Neural progenitor cell (in vitro differentiated cells): Measurements from ENCODE around the gene TNFSF8. TPM values are rescaled to one million over a fixed set of nuclear protein-coding genes. Genes with fewer than 3 reads are reported as not detected.

Experiments used
- DNase-seq: peaks from one replicate; pipeline ENCODE4 v3.0.0-alpha.2; 2016; ENCODE audit warnings: low spot score
- H2AFZ ChIP-seq: fragments of 200-600 bp; sonication (generic); replicated peaks from 2 replicates; pipeline ENCODE4 v1.6.1; 2016; ENCODE audit warnings: antibody characterized with exemption
- H3F3A ChIP-seq: fragments of 200-600 bp; sonication (generic); 2 replicates; pipeline ENCODE4 v1.6.1; 2016; ENCODE audit warnings: antibody characterized with exemption, low read depth
- H3K27ac ChIP-seq: fragments of 200-600 bp; sonication (generic); 2 replicates; pipeline ENCODE4 v1.5.1; 2016; ENCODE audit warnings: mild to moderate bottlenecking
- H3K27me3 ChIP-seq: fragments of 200-600 bp; sonication (generic); 2 replicates; pipeline ENCODE4 v1.6.1; 2016; ENCODE audit warnings: mild to moderate bottlenecking, moderate library complexity
- H3K36me3 ChIP-seq: fragments of 200-600 bp; sonication (generic); 2 replicates; pipeline ENCODE4 v1.5.1; 2016
- H3K4me1 ChIP-seq: fragments of 200-600 bp; sonication (generic); 2 replicates; pipeline ENCODE4 v1.6.1; 2016; ENCODE audit warnings: mixed run types
- H3K4me2 ChIP-seq: fragments of 200-600 bp; sonication (generic); 2 replicates; pipeline ENCODE4 v1.6.1; 2016
- H3K4me3 ChIP-seq: fragments of 200-600 bp; sonication (generic); 2 replicates; pipeline ENCODE4 v1.5.1; 2016
- H3K79me2 ChIP-seq: fragments of 200-600 bp; sonication (generic); 2 replicates; pipeline ENCODE4 v1.6.1; 2016; ENCODE audit warnings: low read depth
- H3K9ac ChIP-seq: fragments of 200-600 bp; sonication (generic); 2 replicates; pipeline ENCODE4 v1.6.1; 2016
- H3K9me3 ChIP-seq: fragments of 200-600 bp; sonication (generic); 2 replicates; pipeline ENCODE4 v1.5.1; 2016; ENCODE audit warnings: low read depth
- H4K20me1 ChIP-seq: fragments of 200-600 bp; sonication (generic); 2 replicates; pipeline ENCODE4 v1.6.1; 2016; ENCODE audit warnings: low read depth
- H3K27ac Mint-ChIP-seq: 3 replicates; pipeline ENCODE4 v1.8.0; 2021; ENCODE audit warnings: mixed read lengths
- H3K27me3 Mint-ChIP-seq: 2 replicates; pipeline ENCODE4 v1.8.0; 2022; ENCODE audit warnings: low read depth, mild to moderate bottlenecking, inconsistent platforms, moderate library complexity, mixed read lengths; ENCODE audit not compliant: insufficient read depth
- H3K36me3 Mint-ChIP-seq: 3 replicates; pipeline ENCODE4 v1.8.0; 2021; ENCODE audit warnings: mixed read lengths
- H3K4me1 Mint-ChIP-seq: 3 replicates; pipeline ENCODE4 v1.8.0; 2021; ENCODE audit warnings: mixed read lengths
- H3K4me3 Mint-ChIP-seq: 3 replicates; pipeline ENCODE4 v1.8.0; 2021; ENCODE audit warnings: mild to moderate bottlenecking, moderate library complexity, mixed read lengths
- H3K9me3 Mint-ChIP-seq: 3 replicates; pipeline ENCODE4 v1.8.0; 2020; ENCODE audit warnings: mixed read lengths
- EZH2 ChIP-seq: fragments of 200-600 bp; sonication (generic); IDR thresholded peaks from 2 replicates; pipeline ENCODE4 v1.6.1; 2017; ENCODE audit warnings: antibody characterized with exemption, mild to moderate bottlenecking, moderate library complexity
- EZH2phosphoT487 ChIP-seq: fragments of 200-600 bp; sonication (generic); IDR thresholded peaks from 2 replicates; pipeline ENCODE4 v1.6.1; 2017; ENCODE audit warnings: antibody characterized with exemption
- total RNA-seq: library from RNA; depleted of rRNA; stranded (reverse); fragments of >200 nt; gene quantifications from 2 replicates; pipeline ENCODE4 v1.2.3, GENCODE V29; 2015; ENCODE audit warnings: low replicate concordance
- TF ChIP-seq, protein P1 (sequence below): fragments of 200-600 bp; sonication (generic); IDR thresholded peaks from 2 replicates; pipeline ENCODE4 v1.5.1; 2017; ENCODE audit warnings: antibody characterized with exemption, mild to moderate bottlenecking

Gene TNFSF8
- total RNA-seq, 1 donor from 2014 or later = not detected

GRCh38 chr9:114962809-114963208, 32.4 kb upstream of the TNFSF8 start:
- Histone ChIP-seq H3F3A (no peaks in the 10 kb centered on the region), H3K79me2 (no peaks in the 10 kb centered on the region), H3K9ac (no peak overlapping the region), H3K27me3 (no peaks in the 10 kb centered on the region), H3K4me1 (no peaks in the 10 kb centered on the region), H2AFZ (no peak overlapping the region), H3K4me2 (no peak overlapping the region), H4K20me1 (no peaks in the 10 kb centered on the region), H3K36me3 (no peaks in the 10 kb centered on the region), H3K9me3 (no peaks in the 10 kb centered on the region), H3K27ac (no peak overlapping the region), H3K4me3 (no peak overlapping the region)
- H3K36me3 Mint-ChIP-seq = no peaks in the 10 kb centered on the region
- no peak overlapping the region for H3K4me3 Mint-ChIP-seq
- H3K9me3 Mint-ChIP-seq = peaks cover 20% of the 10 kb centered on the region
- no peaks in the 10 kb centered on the region for H3K4me1 Mint-ChIP-seq
- H3K27ac Mint-ChIP-seq = no peak overlapping the region
- no peak for DNase-seq
- TF ChIP-seq EZH2 (no peak), EZH2phosphoT487 (no peak)
- TF ChIP-seq, protein P1, sequence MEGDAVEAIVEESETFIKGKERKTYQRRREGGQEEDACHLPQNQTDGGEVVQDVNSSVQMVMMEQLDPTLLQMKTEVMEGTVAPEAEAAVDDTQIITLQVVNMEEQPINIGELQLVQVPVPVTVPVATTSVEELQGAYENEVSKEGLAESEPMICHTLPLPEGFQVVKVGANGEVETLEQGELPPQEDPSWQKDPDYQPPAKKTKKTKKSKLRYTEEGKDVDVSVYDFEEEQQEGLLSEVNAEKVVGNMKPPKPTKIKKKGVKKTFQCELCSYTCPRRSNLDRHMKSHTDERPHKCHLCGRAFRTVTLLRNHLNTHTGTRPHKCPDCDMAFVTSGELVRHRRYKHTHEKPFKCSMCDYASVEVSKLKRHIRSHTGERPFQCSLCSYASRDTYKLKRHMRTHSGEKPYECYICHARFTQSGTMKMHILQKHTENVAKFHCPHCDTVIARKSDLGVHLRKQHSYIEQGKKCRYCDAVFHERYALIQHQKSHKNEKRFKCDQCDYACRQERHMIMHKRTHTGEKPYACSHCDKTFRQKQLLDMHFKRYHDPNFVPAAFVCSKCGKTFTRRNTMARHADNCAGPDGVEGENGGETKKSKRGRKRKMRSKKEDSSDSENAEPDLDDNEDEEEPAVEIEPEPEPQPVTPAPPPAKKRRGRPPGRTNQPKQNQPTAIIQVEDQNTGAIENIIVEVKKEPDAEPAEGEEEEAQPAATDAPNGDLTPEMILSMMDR = no peak
- peaks cover 5% of the 10 kb centered on the region for H3K27me3 Mint-ChIP-seq

- Histone ChIP-seq H3K36me3 (no peaks in the 10 kb centered on the region), H3K79me2 (no peaks in the 10 kb centered on the region), H4K20me1 (no peaks in the 10 kb centered on the region), H3K4me1 (no peaks in the 10 kb centered on the region), H3K27ac (no peak overlapping the region), H3K27me3 (no peaks in the 10 kb centered on the region), H3K9me3 (no peaks in the 10 kb centered on the region), H3K9ac (no peak overlapping the region), H3K4me2 (no peak overlapping the region), H2AFZ (no peak overlapping the region), H3F3A (no peaks in the 10 kb centered on the region), H3K4me3 (no peak overlapping the region)
- peaks cover 20% of the 10 kb centered on the region for H3K9me3 Mint-ChIP-seq
- H3K36me3 Mint-ChIP-seq = no peaks in the 10 kb centered on the region
- no peak overlapping the region for H3K4me3 Mint-ChIP-seq
- no peak overlapping the region for H3K27ac Mint-ChIP-seq
- DNase-seq = no peak
- H3K27me3 Mint-ChIP-seq = peaks cover 7% of the 10 kb centered on the region
- TF ChIP-seq EZH2 (no peak), EZH2phosphoT487 (no peak)
- TF ChIP-seq, protein P1 = no peak
- no peaks in the 10 kb centered on the region for H3K4me1 Mint-ChIP-seq
Measured at GRCh38 chr9:114960276-114960675, 29.9 kb upstream of the TNFSF8 start.

DNA sequence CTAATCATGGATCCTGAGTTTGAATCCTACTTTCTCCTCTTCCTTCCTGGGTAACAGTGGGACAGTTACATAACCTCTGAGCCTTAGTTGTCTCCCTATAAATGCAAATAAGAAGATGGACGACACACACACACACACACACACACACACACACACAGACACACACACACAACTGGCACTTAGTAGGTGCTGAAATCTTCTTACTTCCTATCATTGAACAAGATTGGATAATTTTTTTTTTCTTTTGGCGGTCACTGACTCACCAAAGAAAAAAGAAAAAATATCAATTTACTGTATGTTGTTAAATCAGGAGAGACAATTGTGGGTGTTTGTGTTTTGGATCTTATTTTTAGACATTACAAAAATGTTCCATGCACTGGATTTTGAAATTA, 28.4 kb upstream of the TNFSF8 start:
- H3K4me1 ChIP-seq = no peaks in the 10 kb centered on the region
- no peak overlapping the region for H2AFZ ChIP-seq
- H3K4me2 ChIP-seq = no peak overlapping the region
- Mint-ChIP-seq H3K27me3 (peaks cover 7% of the 10 kb centered on the region), H3K9me3 (peaks cover 20% of the 10 kb centered on the region), H3K36me3 (no peaks in the 10 kb centered on the region), H3K4me3 (no peak overlapping the region), H3K27ac (no peak overlapping the region), H3K4me1 (no peaks in the 10 kb centered on the region)
- H3F3A ChIP-seq = no peaks in the 10 kb centered on the region
- no peaks in the 10 kb centered on the region for H3K27me3 ChIP-seq
- TF ChIP-seq EZH2 (no peak), EZH2phosphoT487 (no peak)
- TF ChIP-seq, protein P1 = no peak
- no peak overlapping the region for H3K9ac ChIP-seq
- no peaks in the 10 kb centered on the region for H3K79me2 ChIP-seq
- H3K9me3 ChIP-seq = no peaks in the 10 kb centered on the region
- H3K4me3 ChIP-seq = no peak overlapping the region
- H3K27ac ChIP-seq = no peak overlapping the region
- DNase-seq = no peak
- no peaks in the 10 kb centered on the region for H3K36me3 ChIP-seq
- no peaks in the 10 kb centered on the region for H4K20me1 ChIP-seq
